Stimulated activated CD4-positive, alpha-beta T cell treated with anti-CD3 and anti-CD28 coated beads, TNF-alpha, amount 100 ng/mL, for 48 hours (primary cell): ENCODE measurements around the gene CKS2.

Source experiments
- DNase-seq, 3 donors: peaks; one replicate each; pipeline ENCODE4 v3.0.0-alpha.2; 2020; ENCODE audit warnings: low read depth in 3 of 3

The CKS2 gene

GRCh38 chr9:89350988-89351557, 40.1 kb downstream of the CKS2 start:
- no peak for DNase-seq

- DNase-seq = no peak
Measured at GRCh38 chr9:89351584-89352300, 40.7 kb downstream of the CKS2 start.

- no peak for DNase-seq
Measured at GRCh38 chr9:89352451-89352850, 41.5 kb downstream of the CKS2 start.

- no peak for DNase-seq
Measured at GRCh38 chr9:89352874-89353649, 42.1 kb downstream of the CKS2 start.

GRCh38 chr9:89353989-89354388, 43.0 kb downstream of the CKS2 start:
- DNase-seq = no peak

- DNase-seq = no peak
Measured at GRCh38 chr9:89354471-89354870, 43.5 kb downstream of the CKS2 start.

GRCh38 chr9:89356782-89357181, 45.8 kb downstream of the CKS2 start:
- DNase-seq = no peak

- no peak for DNase-seq
Measured at GRCh38 chr9:89357331-89358197, 46.6 kb downstream of the CKS2 start.

- DNase-seq = no peak
Measured at GRCh38 chr9:89358376-89358916, 47.5 kb downstream of the CKS2 start.

- DNase-seq = no peak
Measured at GRCh38 chr9:89358985-89359384, 48.0 kb downstream of the CKS2 start.

- no peak for DNase-seq
Measured at GRCh38 chr9:89359751-89360261, 48.8 kb downstream of the CKS2 start.

GRCh38 chr9:89360465-89360864, 49.5 kb downstream of the CKS2 start:
- DNase-seq = no peak

- DNase-seq = no peak
Measured at GRCh38 chr9:89361031-89361430, 50.0 kb downstream of the CKS2 start.

- no peak for DNase-seq
Measured at GRCh38 chr9:89361816-89362646, 51.0 kb downstream of the CKS2 start.

GRCh38 chr9:89362647-89363310, 51.8 kb downstream of the CKS2 start:
- no peak for DNase-seq

GRCh38 chr9:89363311-89363670, 52.3 kb downstream of the CKS2 start:
- no peak for DNase-seq

- no peak for DNase-seq
Measured at GRCh38 chr9:89363921-89364665, 53.1 kb downstream of the CKS2 start.

GRCh38 chr9:89364666-89365531, 53.9 kb downstream of the CKS2 start:
- no peak for DNase-seq
